Colonic mucosa (tissue), 4 donors: Measurements from ENCODE around the gene FDXACB1. TPM values are rescaled to one million over a fixed set of nuclear protein-coding genes. Genes with fewer than 3 reads are reported as not detected.

Source experiments
- DNase-seq: peaks from one replicate; pipeline ENCODE4 v3.0.0-alpha.2; 2020
- H3K27ac ChIP-seq: fragments of 200-600 bp; one replicate; pipeline ENCODE4 v1.8.0; 2021
- H3K27me3 ChIP-seq: fragments of 200-600 bp; one replicate; pipeline ENCODE4 v1.8.0; 2021
- H3K36me3 ChIP-seq: fragments of 200-600 bp; one replicate; pipeline ENCODE4 v1.8.0; 2021
- H3K4me1 ChIP-seq: fragments of 200-600 bp; one replicate; pipeline ENCODE4 v1.8.0; 2021; ENCODE audit warnings: mild to moderate bottlenecking
- H3K4me3 ChIP-seq: fragments of 200-600 bp; one replicate; pipeline ENCODE4 v1.8.0; 2021
- H3K9ac ChIP-seq, 2 donors: one replicate each; pipeline ENCODE4 v1.7.0; 2013; ENCODE audit warnings: control low read depth in 2 of 2, low read depth in 2 of 2, low read length in 2 of 2
- H3K9me3 ChIP-seq: fragments of 200-600 bp; one replicate; pipeline ENCODE4 v1.8.0; 2021
- intact Hi-C: fragments of 100-400 bp; cut with DNase I; formaldehyde crosslinking; loops from one replicate; pipeline ENCODE4 v1.14.1; 2022
- total RNA-seq, 2 donors: library from RNA; stranded (reverse); fragmentation: NEBNext Ultra II Directional in 1 of 2; extraction: Animal tissue kit (Norgen Biotek cat#: 25700) in 1 of 2; gene quantifications; one replicate each; pipeline ENCODE4 v1.2.1, GENCODE V29; 2021
- TF ChIP-seq, protein P1 (sequence below): fragments of 200-600 bp; IDR thresholded peaks from one replicate; pipeline ENCODE4 v1.8.0; 2022; ENCODE audit warnings: antibody characterized with exemption, mild to moderate bottlenecking
- donor health status: healthy.
- donor health status: DM: no; HTN: no; CAD: no.
- donor health status: DM: no; HTN: no; CAD: no.

FDXACB1 gene
- total RNA-seq, 2 donors from 2014 or later: 1.6 to 2.1 TPM

DNA sequence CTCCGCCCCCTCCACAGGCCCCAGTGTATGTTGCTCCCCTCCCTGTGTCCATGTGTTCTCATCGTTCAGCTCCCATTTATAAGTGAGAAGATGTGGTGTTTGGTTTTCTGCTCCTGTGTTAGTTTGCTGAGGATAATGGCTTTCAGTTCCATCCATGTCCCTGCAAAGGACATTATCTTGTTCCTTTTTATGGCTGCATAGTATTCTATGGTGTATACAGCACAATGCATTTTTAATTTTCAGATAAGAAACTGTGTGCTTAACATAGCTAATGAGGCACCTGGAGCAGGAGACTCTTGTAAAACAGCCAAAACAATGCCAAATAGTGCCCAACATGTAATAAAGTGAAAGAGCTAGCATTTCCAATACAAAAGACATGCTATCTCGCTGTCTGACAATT lies 29.3 kb downstream of the FDXACB1 start:
- no peak overlapping the region for H3K4me3 ChIP-seq
- intact Hi-C loops: loop anchor here (5.0 kb wide), 1 partner anchor 252 kb away; no protein-coding TSS in a partner anchor
- H3K27me3 ChIP-seq: no peaks in the 10 kb centered on the region
- H3K9ac ChIP-seq: no peak overlapping the region
- no peaks in the 10 kb centered on the region for H3K4me1 ChIP-seq
- TF ChIP-seq, protein P1, sequence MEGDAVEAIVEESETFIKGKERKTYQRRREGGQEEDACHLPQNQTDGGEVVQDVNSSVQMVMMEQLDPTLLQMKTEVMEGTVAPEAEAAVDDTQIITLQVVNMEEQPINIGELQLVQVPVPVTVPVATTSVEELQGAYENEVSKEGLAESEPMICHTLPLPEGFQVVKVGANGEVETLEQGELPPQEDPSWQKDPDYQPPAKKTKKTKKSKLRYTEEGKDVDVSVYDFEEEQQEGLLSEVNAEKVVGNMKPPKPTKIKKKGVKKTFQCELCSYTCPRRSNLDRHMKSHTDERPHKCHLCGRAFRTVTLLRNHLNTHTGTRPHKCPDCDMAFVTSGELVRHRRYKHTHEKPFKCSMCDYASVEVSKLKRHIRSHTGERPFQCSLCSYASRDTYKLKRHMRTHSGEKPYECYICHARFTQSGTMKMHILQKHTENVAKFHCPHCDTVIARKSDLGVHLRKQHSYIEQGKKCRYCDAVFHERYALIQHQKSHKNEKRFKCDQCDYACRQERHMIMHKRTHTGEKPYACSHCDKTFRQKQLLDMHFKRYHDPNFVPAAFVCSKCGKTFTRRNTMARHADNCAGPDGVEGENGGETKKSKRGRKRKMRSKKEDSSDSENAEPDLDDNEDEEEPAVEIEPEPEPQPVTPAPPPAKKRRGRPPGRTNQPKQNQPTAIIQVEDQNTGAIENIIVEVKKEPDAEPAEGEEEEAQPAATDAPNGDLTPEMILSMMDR: no peak
- no peak overlapping the region for H3K27ac ChIP-seq
- H3K36me3 ChIP-seq: no peaks in the 10 kb centered on the region
- H3K9me3 ChIP-seq: no peaks in the 10 kb centered on the region
- no peak for DNase-seq

DNA sequence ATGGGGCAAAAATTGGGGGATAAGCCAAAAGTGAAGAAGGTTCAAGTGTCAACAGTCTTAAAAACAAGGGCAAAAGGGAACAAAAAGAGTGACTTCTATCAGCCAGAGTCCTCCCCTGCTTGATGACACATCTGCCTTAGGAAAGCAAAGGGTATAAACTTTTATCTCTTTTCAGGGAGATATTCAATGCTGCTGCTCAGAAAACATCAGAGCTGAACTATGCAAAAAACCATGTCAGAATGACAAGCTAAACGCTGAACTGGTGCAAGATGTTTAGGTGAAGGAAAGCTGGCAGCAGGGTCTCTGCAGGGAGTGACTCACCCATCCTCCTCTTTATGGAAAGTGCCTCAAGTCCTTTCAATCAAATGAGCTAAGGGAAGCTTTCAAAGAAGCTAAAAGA lies 32.3 kb downstream of the FDXACB1 start:
- no peaks in the 10 kb centered on the region for H3K27me3 ChIP-seq
- H3K4me3 ChIP-seq: no peak overlapping the region
- DNase-seq: no peak
- no peak overlapping the region for H3K9ac ChIP-seq
- no peaks in the 10 kb centered on the region for H3K4me1 ChIP-seq
- intact Hi-C loops: loop anchor here (5.0 kb wide), 1 partner anchor 249 kb away; no protein-coding TSS in a partner anchor
- TF ChIP-seq, protein P1: no peak
- H3K36me3 ChIP-seq: no peaks in the 10 kb centered on the region
- H3K9me3 ChIP-seq: no peaks in the 10 kb centered on the region
- no peak overlapping the region for H3K27ac ChIP-seq

DNA sequence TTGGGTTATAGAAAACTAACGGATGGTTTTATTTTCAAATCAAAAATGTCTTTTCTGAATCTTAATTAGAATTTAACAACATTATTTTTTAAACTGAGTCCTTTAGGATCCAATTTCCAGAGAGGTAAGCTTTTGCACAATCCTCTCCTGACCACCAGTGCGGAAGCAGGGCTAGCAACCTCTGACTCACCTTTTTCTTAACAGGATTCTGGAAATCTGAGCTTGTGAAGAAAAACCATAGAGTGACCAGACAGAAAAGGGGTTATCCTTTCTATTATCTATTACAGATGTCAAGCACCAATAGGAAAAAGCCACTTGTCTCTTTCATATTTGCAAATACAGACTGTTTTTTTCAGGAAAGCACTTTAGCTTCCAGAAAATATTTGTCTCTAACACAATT lies 32.9 kb downstream of the FDXACB1 start:
- H3K36me3 ChIP-seq: no peaks in the 10 kb centered on the region
- intact Hi-C loops: loop anchor here (5.0 kb wide), 1 partner anchor 249 kb away; no protein-coding TSS in a partner anchor

DNA sequence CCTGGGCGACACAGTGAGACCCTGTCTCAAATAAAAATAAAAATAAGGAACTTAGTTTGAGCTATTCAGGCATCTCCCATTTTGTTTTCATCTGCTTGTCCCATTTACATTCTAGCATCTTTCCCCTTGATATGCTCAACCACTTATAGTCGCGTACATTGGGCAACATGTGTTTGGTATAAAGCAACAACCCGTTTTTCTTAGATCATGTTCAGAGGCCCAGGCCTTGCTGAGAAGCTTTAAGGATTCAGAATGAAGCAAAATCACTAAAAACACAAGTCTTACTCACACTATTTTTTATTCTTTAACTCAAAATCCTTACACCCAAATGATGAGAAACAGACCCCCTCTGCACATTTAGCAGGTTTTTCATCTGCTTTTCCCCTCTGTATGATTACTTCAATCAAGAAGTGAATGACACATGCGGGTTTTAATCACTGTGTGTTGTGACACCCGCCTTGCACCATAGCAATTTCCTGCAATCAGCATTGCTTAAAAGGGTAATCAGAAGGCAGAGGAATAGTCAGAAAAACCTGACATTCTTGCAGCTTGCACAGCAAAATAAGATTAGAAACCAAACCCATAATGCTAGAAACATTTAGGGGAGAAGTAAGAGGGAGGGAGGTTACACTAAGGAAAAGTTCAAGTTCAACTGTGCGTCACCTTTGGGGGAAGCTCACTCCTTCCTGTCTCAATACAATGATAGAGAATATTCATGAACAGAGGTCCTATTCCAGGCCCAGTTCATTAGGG lies 33.5 kb downstream of the FDXACB1 start:
- TF ChIP-seq, protein P1: no peak
- no peaks in the 10 kb centered on the region for H3K9me3 ChIP-seq
- intact Hi-C loops: loop anchor here (5.0 kb wide), 1 partner anchor 248 kb away; no protein-coding TSS in a partner anchor

More for the DNA sequence above, 32.9 kb downstream of the FDXACB1 start:
- H3K4me1 ChIP-seq: no peaks in the 10 kb centered on the region
- no peaks in the 10 kb centered on the region for H3K9me3 ChIP-seq
- H3K27me3 ChIP-seq: no peaks in the 10 kb centered on the region
- no peak overlapping the region for H3K27ac ChIP-seq
- TF ChIP-seq, protein P1: no peak
- no peak overlapping the region for H3K9ac ChIP-seq
- DNase-seq: no peak
- H3K4me3 ChIP-seq: no peak overlapping the region

DNA sequence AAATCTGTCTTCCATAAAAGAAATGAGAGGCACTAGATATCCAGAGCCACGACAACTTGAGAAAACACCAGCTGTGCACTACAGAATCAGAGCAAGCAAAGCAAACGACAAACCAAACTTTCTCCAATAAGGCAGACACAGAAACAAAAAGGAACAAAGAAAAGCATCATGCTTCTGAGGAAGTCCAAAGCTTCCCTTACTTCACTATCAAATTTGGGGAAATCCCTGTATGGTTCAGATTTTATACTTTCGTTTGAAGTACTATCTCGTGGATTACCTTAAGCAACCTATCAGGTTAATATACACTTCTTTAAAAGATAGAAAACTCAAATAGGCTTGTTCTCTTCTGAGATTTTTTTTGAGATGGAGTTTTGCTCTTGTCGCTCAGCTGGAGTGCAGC lies 35.3 kb downstream of the FDXACB1 start:
- DNase-seq: no peak
- TF ChIP-seq, protein P1: no peak
- intact Hi-C loops: loop anchor here (5.0 kb wide), 2 partner anchors 66 to 276 kb away; no protein-coding TSS in a partner anchor
- no peaks in the 10 kb centered on the region for H3K9me3 ChIP-seq
- H3K36me3 ChIP-seq: no peaks in the 10 kb centered on the region
- no peaks in the 10 kb centered on the region for H3K27me3 ChIP-seq
- no peak overlapping the region for H3K4me3 ChIP-seq
- no peaks in the 10 kb centered on the region for H3K4me1 ChIP-seq
- no peak overlapping the region for H3K27ac ChIP-seq
- no peak overlapping the region for H3K9ac ChIP-seq

More for the DNA sequence above, 33.5 kb downstream of the FDXACB1 start:
- H3K4me3 ChIP-seq: no peak overlapping the region
- H3K27me3 ChIP-seq: no peaks in the 10 kb centered on the region
- H3K36me3 ChIP-seq: no peaks in the 10 kb centered on the region
- H3K9ac ChIP-seq: no peak overlapping the region
- no peak overlapping the region for H3K27ac ChIP-seq
- H3K4me1 ChIP-seq: no peaks in the 10 kb centered on the region
- no peak for DNase-seq
